Measurements from ENCODE around the gene TPCN1. TPM values are rescaled to one million over a fixed set of nuclear protein-coding genes. Genes with fewer than 3 reads are reported as not detected.
A peak's percentile ranks its signal among the peaks of the same experiment; 100 is the strongest.

The TPCN1 gene
- total and polyA plus RNA-seq, 9 donors: 28.0 to 65.6 (median 47.6) TPM

DNA sequence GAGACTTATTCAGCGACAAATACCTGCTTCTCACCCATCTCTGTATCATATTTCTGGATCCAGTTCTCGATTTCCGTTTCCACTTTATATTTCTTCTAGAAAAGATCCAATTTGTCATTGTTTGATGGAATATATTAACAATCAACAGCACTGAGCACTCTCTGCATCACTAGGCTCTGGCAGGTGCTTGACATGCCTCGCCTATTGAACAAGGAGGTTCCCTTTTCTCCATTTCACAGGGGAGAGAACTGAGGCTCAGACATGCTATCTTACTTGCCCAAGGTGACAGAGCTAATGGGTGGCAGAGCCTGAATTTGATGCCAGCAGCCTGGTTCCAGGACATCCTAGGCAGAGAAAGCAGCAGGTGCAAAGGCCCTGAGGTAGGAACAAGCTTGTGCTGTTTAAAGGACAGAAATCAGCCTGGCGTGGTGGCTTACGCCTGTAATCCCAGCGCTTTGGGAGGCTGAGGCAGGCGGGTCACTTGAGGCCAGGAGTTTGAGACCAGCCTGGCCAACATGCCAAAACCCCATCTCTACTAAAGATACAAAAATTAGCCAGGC is 23.7 kb upstream of the TPCN1 start:
- no peaks in the 10 kb centered on the region for H3K27me3 ChIP-seq
- no peak for DNase-seq
- H3K4me3 ChIP-seq: no peak overlapping the region
- H3K36me3 ChIP-seq: no peaks in the 10 kb centered on the region
- WGBS, 3 donors: 92 to 98% (median 92%) methylated on average over 8 of the region's 8 CpGs
- intact Hi-C loops (cut with DNase I): loop anchor here in 3 of 4 donors (5.0 to 10.0 kb wide), 5 partner anchors 100 to 717 kb away; partner anchors contain the start of genes SLC8B1 (in 2 of the 3) and PLBD2 (in 1 of the 3)
- no peak overlapping the region for H3K27ac ChIP-seq
- TF ChIP-seq, protein P1, sequence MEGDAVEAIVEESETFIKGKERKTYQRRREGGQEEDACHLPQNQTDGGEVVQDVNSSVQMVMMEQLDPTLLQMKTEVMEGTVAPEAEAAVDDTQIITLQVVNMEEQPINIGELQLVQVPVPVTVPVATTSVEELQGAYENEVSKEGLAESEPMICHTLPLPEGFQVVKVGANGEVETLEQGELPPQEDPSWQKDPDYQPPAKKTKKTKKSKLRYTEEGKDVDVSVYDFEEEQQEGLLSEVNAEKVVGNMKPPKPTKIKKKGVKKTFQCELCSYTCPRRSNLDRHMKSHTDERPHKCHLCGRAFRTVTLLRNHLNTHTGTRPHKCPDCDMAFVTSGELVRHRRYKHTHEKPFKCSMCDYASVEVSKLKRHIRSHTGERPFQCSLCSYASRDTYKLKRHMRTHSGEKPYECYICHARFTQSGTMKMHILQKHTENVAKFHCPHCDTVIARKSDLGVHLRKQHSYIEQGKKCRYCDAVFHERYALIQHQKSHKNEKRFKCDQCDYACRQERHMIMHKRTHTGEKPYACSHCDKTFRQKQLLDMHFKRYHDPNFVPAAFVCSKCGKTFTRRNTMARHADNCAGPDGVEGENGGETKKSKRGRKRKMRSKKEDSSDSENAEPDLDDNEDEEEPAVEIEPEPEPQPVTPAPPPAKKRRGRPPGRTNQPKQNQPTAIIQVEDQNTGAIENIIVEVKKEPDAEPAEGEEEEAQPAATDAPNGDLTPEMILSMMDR (IDR thresholded peaks at IDR 0.05): no peak
- TF ChIP-seq POLR2A (IDR thresholded peaks at IDR 0.05) (no peak), EP300 (IDR thresholded peaks at IDR 0.05) (no peak)
- H3K9me3 ChIP-seq: no peaks in the 10 kb centered on the region
- H3K4me1 ChIP-seq (ENCODE audit: insufficient read depth): peaks cover 6% of the 10 kb centered on the region

DNA sequence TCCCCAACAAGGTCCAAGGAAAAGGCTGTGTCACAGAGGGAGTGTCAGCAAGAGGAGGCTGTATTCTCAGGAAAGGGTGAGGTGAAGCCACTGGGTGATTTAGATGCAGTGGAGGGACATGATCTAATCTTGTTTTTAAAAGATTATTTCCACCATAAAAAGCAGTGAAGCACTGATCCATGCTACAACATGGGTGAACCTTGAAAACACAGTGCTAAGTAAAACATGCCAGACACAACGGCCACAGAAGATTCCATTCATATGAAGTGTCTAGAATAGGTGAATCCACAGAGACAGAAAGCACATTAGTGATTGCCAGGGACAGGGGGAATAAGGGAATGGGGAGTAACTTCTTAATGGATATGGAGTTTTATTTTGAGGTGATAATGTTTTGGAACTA is 23.0 kb upstream of the TPCN1 start:
- H3K9me3 ChIP-seq: no peaks in the 10 kb centered on the region
- TF ChIP-seq POLR2A (IDR thresholded peaks at IDR 0.05): no peak
- TF ChIP-seq, protein P1 (IDR thresholded peaks at IDR 0.05): no peak
- no peak overlapping the region for H3K4me3 ChIP-seq
- 33 to 53% (median 50%) methylated on average over 1 of the region's 1 CpG for WGBS, 3 donors
- H3K27ac ChIP-seq: no peak overlapping the region
- H3K4me1 ChIP-seq (ENCODE audit: insufficient read depth): peaks cover 6% of the 10 kb centered on the region
- H3K27me3 ChIP-seq: no peaks in the 10 kb centered on the region
- intact Hi-C loops (cut with DNase I): loop anchor here in 3 of 4 donors (5.0 to 10.0 kb wide), 5 partner anchors 99 to 717 kb away; partner anchors contain the start of genes SLC8B1 (in 2 of the 3) and PLBD2 (in 1 of the 3)
- H3K36me3 ChIP-seq: no peaks in the 10 kb centered on the region
- no peak for DNase-seq

DNA sequence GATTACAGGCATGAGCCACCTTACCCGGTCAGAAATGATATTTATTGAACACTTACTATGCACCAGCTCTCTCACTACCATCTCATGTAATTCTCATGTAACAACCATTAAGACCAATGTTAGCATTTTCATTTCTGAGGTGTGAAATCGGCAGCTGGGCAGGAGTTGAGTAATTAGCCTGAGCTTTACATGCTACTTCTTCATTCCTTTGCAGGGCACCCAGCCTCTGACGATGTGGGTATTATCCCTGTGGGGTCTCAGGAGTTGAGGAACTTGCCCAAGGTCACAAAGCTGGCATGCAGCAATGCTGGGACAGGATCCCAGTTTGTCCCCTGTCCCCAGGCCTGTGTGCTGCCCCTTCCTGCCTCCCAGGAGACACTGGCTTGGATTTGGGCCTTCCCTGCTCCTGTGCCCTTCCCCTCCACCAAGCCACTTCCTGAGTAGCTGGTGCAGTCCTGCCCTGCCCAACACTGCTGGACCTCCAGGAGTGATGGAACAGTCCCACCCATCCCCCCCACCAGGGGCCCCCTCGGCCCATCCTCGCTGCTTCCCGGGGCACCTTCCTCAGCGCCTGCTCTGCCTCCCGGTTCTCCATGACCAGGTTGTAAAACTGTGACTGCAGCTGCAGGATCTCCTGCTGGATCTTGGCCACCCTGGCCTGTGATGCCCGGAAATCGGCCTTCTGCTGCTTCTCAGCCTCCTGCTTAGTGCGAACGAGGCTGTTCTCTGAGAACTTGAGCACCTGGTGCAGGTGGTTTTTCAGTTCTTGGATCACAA is 21.1 kb upstream of the TPCN1 start:
- DNase-seq: peak in 1 of 5 donors; percentile 21
- TF ChIP-seq POLR2A (IDR thresholded peaks at IDR 0.05) (no peak), EP300 (IDR thresholded peaks at IDR 0.05) (no peak)
- TF ChIP-seq, protein P1 (IDR thresholded peaks at IDR 0.05): no peak
- WGBS, 3 donors: 82 to 84% (median 83%) methylated on average over 12 of the region's 12 CpGs
- Histone ChIP-seq H3K27me3 (no peaks in the 10 kb centered on the region), H3K36me3 (no peaks in the 10 kb centered on the region), H3K4me1 (ENCODE audit: insufficient read depth) (peaks cover 8% of the 10 kb centered on the region), H3K4me3 (no peak overlapping the region), H3K27ac (no peak overlapping the region), H3K9me3 (no peaks in the 10 kb centered on the region)
- intact Hi-C loops (cut with DNase I): no loop called here

DNA sequence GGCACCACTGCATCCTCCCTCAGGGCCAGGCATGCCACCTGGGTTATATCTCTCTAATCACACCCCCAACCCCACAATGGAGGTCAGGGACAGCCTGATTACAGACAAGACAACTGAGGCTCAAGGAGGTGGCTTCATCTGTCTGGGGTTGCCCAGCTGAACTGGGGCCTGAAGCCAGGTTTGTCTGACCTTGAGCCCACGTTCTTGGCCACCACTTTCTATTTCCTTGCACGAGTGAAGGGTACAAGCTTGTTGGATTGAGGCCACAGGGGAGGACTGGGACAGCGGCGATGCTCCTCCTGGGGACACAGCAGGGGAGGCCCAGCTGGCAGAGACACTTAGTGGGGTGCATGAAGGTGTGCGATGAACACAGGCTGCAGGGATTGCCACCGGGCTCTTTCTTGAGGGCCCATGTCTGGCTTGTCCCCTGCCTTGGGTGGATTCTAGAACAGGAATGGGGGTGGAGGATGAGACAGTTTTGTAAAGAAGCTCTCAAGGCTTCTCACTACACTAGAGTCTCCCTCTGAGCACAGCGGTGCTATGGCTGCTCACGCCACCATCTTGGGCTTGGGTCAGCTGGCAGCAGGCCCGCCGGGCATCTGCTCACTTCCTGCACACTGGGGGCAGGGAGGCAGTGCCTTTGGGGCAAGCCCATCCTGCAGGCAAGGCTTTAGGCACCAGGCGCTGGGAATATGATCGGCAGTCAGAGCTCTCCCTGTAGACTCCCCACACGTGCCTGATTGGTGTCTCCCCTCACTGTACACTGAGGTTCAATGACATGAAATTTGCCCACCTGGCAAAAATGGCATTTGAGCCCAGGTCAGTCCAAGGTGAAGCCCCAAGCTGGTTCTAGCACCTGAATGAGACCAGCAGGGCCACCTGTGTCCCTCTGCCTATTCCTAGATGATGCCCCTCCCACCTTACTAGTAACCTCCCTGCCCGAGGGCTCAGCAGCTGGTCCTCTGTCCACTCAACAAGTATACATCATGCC is 19.8 kb upstream of the TPCN1 start:
- H3K4me3 ChIP-seq: no peak overlapping the region
- TF ChIP-seq POLR2A (IDR thresholded peaks at IDR 0.05) (no peak), EP300 (IDR thresholded peaks at IDR 0.05) (no peak)
- TF ChIP-seq, protein P1 (IDR thresholded peaks at IDR 0.05): no peak
- H3K27ac ChIP-seq: no peak overlapping the region
- DNase-seq: peak in 1 of 5 donors; percentile 17
- intact Hi-C loops (cut with DNase I): no loop called here
- no peaks in the 10 kb centered on the region for H3K9me3 ChIP-seq
- 67 to 74% (median 72%) methylated on average over 14 of the region's 14 CpGs for WGBS, 3 donors
- H3K36me3 ChIP-seq: no peaks in the 10 kb centered on the region
- peaks cover 6% of the 10 kb centered on the region for H3K4me1 ChIP-seq (ENCODE audit: insufficient read depth)
- H3K27me3 ChIP-seq: no peaks in the 10 kb centered on the region

All from ovary (tissue), 9 donors.